ENCODE results near the gene ULK1. TPM values are rescaled to one million over a fixed set of nuclear protein-coding genes. Genes with fewer than 3 reads are reported as not detected.

Gene ULK1
- total and polyA plus RNA-seq, 2 of the 13 experiments (the other 11 are each of a cell fraction or from before 2014, with no cell fraction given), result 2.8 to 10.1 TPM

DNA sequence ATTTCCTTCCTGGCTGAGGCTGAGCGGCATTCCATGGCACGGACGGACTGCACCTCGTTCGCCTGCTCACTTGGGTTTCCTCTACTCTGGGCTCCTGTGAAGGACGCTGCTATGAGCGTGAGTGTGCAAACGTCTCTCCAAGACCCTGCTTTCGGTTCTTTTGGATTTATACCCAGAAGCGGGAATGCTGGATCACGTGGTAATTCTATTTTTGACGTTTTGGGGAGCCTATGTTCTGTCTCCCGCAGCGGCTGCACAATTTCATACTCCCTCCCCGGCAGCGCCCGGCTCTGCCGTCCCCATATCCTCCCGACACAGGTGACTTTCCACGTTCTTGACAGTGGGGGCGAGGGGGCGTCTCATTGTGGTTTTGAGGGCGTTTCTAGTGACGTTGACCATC, 45.7 kb upstream of the ULK1 start:
- H3K9ac ChIP-seq (ENCODE audit: insufficient read depth, low read depth, low read length), result no peak overlapping the region
- FAIRE-seq, result no peak
- no TSS peak for BruUV-seq (replicated peaks)

DNA sequence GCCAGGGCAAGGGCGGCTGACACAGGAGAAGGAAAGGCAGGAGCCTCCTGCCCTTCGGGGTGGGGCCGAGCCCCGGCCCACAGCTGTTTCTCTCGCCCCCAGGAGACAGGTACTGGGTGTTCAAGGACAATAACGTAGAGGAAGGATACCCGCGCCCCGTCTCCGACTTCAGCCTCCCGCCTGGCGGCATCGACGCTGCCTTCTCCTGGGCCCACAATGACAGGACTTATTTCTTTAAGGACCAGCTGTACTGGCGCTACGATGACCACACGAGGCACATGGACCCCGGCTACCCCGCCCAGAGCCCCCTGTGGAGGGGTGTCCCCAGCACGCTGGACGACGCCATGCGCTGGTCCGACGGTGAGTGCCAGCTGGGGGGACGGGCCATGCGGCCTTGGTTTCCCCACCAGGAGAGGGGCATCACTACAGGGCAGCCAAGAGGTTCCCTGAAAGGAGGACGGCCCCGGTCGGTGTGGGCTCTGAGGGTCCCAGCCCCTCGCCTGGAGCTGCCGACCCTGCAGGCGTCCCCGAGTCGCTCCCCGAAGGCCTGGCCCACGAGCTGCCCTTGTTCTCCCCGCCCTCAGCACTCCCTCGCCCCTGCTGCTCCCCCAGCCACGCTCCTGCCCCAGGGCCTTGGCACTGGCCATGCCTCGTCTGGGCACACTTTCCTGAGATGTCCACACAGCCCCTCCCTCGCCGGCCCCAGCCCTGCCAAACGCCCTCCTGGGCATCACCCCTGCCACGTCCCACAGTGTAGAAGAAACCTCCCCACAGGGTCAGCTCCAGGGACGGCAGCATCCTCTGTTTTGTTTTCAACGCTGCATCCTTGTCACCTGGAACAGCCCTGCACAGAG, 44.5 kb upstream of the ULK1 start:
- POLR2A ChIA-PET, result interaction anchor here (1.5 to 1.6 kb wide), 2 partner anchors 10 to 100 kb away, joined by 3 to 4 read pairs; partner anchors contain the start of gene EP400
- intact Hi-C loops (cut with micrococcal nuclease; ENCODE audit: unreplicated experiment), result loop anchor here (5.0 kb wide), 2 partner anchors 62 to 152 kb away; no protein-coding TSS in a partner anchor
- TF ChIP-seq MAFK (conservative IDR thresholded peaks at IDR 0.05 in 1 of 2, IDR thresholded peaks at IDR 0.05 in 1 of 2; ENCODE audit: low read length in 2 of 2) (no peak), DR1 (CRISPR knock-in tag; IDR thresholded peaks at IDR 0.05) (no peak), ZFP90 (CRISPR knock-in tag; IDR thresholded peaks at IDR 0.05; ENCODE audit: borderline replicate concordance) (no peak), RFXANK (CRISPR knock-in tag; IDR thresholded peaks at IDR 0.05) (no peak), MBNL3 (CRISPR knock-in tag; conservative IDR thresholded peaks at IDR 0.05) (no peak)
- TF ChIP-seq, protein P1, sequence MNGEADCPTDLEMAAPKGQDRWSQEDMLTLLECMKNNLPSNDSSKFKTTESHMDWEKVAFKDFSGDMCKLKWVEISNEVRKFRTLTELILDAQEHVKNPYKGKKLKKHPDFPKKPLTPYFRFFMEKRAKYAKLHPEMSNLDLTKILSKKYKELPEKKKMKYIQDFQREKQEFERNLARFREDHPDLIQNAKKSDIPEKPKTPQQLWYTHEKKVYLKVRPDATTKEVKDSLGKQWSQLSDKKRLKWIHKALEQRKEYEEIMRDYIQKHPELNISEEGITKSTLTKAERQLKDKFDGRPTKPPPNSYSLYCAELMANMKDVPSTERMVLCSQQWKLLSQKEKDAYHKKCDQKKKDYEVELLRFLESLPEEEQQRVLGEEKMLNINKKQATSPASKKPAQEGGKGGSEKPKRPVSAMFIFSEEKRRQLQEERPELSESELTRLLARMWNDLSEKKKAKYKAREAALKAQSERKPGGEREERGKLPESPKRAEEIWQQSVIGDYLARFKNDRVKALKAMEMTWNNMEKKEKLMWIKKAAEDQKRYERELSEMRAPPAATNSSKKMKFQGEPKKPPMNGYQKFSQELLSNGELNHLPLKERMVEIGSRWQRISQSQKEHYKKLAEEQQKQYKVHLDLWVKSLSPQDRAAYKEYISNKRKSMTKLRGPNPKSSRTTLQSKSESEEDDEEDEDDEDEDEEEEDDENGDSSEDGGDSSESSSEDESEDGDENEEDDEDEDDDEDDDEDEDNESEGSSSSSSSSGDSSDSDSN (CRISPR knock-in tag; IDR thresholded peaks at IDR 0.05), result no peak
- TF ChIP-seq, protein P2, sequence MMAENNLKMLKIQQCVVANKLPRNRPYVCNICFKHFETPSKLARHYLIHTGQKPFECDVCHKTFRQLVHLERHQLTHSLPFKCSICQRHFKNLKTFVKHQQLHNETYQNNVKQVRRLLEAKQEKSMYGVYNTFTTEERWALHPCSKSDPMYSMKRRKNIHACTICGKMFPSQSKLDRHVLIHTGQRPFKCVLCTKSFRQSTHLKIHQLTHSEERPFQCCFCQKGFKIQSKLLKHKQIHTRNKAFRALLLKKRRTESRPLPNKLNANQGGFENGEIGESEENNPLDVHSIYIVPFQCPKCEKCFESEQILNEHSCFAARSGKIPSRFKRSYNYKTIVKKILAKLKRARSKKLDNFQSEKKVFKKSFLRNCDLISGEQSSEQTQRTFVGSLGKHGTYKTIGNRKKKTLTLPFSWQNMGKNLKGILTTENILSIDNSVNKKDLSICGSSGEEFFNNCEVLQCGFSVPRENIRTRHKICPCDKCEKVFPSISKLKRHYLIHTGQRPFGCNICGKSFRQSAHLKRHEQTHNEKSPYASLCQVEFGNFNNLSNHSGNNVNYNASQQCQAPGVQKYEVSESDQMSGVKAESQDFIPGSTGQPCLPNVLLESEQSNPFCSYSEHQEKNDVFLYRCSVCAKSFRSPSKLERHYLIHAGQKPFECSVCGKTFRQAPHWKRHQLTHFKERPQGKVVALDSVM (CRISPR knock-in tag; IDR thresholded peaks at IDR 0.05), result no peak
- TF ChIP-seq, protein P3, sequence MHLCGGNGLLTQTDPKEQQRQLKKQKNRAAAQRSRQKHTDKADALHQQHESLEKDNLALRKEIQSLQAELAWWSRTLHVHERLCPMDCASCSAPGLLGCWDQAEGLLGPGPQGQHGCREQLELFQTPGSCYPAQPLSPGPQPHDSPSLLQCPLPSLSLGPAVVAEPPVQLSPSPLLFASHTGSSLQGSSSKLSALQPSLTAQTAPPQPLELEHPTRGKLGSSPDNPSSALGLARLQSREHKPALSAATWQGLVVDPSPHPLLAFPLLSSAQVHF (CRISPR knock-in tag; IDR thresholded peaks at IDR 0.05), result no peak

More for the DNA sequence above, 45.7 kb upstream of the ULK1 start:
- DNase-seq (ENCODE audit: low spot score) (no peak), ATAC-seq (no peak)
- Histone ChIP-seq H3K36me3 (replicated peaks in 1 of 2; ENCODE audit: control insufficient read depth in 1 of 2, insufficient read depth in 2 of 2, low read length in 2 of 2) (no peaks in the 10 kb centered on the region), H3K79me2 (ENCODE audit: insufficient read depth, low read length) (no peaks in the 10 kb centered on the region), H2AFZ (ENCODE audit: low read length) (no peak overlapping the region), H3K4me3 (replicated peaks in 1 of 3; ENCODE audit: insufficient read depth in 1 of 3, low read depth in 2 of 3, low read length in 3 of 3) (no peak overlapping the region), H3K27ac (ENCODE audit: extremely low read length, insufficient read depth, low read length) (no peak overlapping the region), H3K4me2 (ENCODE audit: low read depth, low read length) (no peak overlapping the region), H3K27me3 (ENCODE audit: control insufficient read depth in 1 of 2, insufficient read depth in 2 of 2, low read length in 2 of 2) (peaks cover 4 to 14% of the 10 kb centered on the region in 2 experiments; a peak in 4 of 5 replicates), H3K4me1 (ENCODE audit: insufficient read depth, low read length) (peaks cover 17% of the 10 kb centered on the region), H3K9me3 (ENCODE audit: low read length) (no peaks in the 10 kb centered on the region), H4K20me1 (ENCODE audit: insufficient read depth, low read length) (no peaks in the 10 kb centered on the region)
- 79% methylated on average over 23 of the region's 24 CpGs for WGBS (ENCODE audit: low lambda C conversion rate)
- no peak for TF ChIP-seq NFIC (IDR thresholded peaks at IDR 0.05; ENCODE audit: low read length)
- no peak for TF ChIP-seq ZNF772 (CRISPR knock-in tag; IDR thresholded peaks at IDR 0.05)
- TF ChIP-seq GFI1 (CRISPR knock-in tag; IDR thresholded peaks at IDR 0.05; ENCODE audit: borderline replicate concordance), result no peak
- no peak for TF ChIP-seq NFE2L2 (IDR thresholded peaks at IDR 0.05; ENCODE audit: low read length)
- CTCF ChIA-PET (ENCODE audit: low intra/inter-chr PET ratio, low total read pairs), result no interaction called here
- intact Hi-C loops (cut with micrococcal nuclease; ENCODE audit: unreplicated experiment) (no loop called here), in situ Hi-C loops (cut with HindIII; ENCODE audit: extremely low pct_ligation_motif_present, low pct_unique_long_range_greater_than_20kb) (loop anchor here (25.0 kb wide), 1 partner anchor 736 kb away; no protein-coding TSS in a partner anchor)
- POLR2A ChIA-PET, result no interaction called here

More for the DNA sequence above, 44.5 kb upstream of the ULK1 start:
- peaks cover 7 to 21% of the 10 kb centered on the region in 2 experiments; a peak in 4 of 5 replicates for H3K27me3 ChIP-seq (ENCODE audit: control insufficient read depth in 1 of 2, insufficient read depth in 2 of 2, low read length in 2 of 2)
- FAIRE-seq (no peak), ATAC-seq (no peak), DNase-seq (ENCODE audit: low spot score) (no peak)
- in situ Hi-C loops (cut with HindIII; ENCODE audit: extremely low pct_ligation_motif_present, low pct_unique_long_range_greater_than_20kb), result loop anchor here (25.0 kb wide), 1 partner anchor 738 kb away; no protein-coding TSS in a partner anchor
- H3K27ac ChIP-seq (ENCODE audit: extremely low read length, insufficient read depth, low read length), result no peak overlapping the region
- H3K9ac ChIP-seq (ENCODE audit: insufficient read depth, low read depth, low read length), result no peak overlapping the region
- 74% methylated on average over 34 of the region's 47 CpGs for WGBS (ENCODE audit: low lambda C conversion rate)
- no peak overlapping the region for H3K4me3 ChIP-seq (replicated peaks in 1 of 3; ENCODE audit: insufficient read depth in 1 of 3, low read depth in 2 of 3, low read length in 3 of 3)
- no TSS peak for BruUV-seq (replicated peaks)
- H3K4me1 ChIP-seq (ENCODE audit: insufficient read depth, low read length), result peaks cover 29% of the 10 kb centered on the region
- H4K20me1 ChIP-seq (ENCODE audit: insufficient read depth, low read length), result no peaks in the 10 kb centered on the region
- H3K36me3 ChIP-seq (replicated peaks in 1 of 2; ENCODE audit: control insufficient read depth in 1 of 2, insufficient read depth in 2 of 2, low read length in 2 of 2), result no peaks in the 10 kb centered on the region
- H3K4me2 ChIP-seq (ENCODE audit: low read depth, low read length), result no peak overlapping the region
- H3K79me2 ChIP-seq (ENCODE audit: insufficient read depth, low read length), result no peaks in the 10 kb centered on the region
- CTCF ChIA-PET (ENCODE audit: low intra/inter-chr PET ratio, low total read pairs), result no interaction called here
- H2AFZ ChIP-seq (ENCODE audit: low read length), result no peak overlapping the region
- H3K9me3 ChIP-seq (ENCODE audit: low read length), result no peaks in the 10 kb centered on the region

All from HepG2 (cell line).